Endothelial cell of umbilical vein (primary cell): Measurements from ENCODE around the gene DIO1. TPM values are rescaled to one million over a fixed set of nuclear protein-coding genes. Genes with fewer than 3 reads are reported as not detected.
A peak's percentile ranks its signal among the peaks of the same experiment; 100 is the strongest.

Source experiments
- BruUV-seq: library from RNA; stranded (reverse); fragments of 400-500 nt; replicated peaks from 2 replicates; lab custom pipeline; 2021; lab: Mats Ljungman, UMichigan
- CTCF ChIA-PET: fragments of 300-600, 350-600 bp; sonication (Branson Sonifier 250); formaldehyde crosslinking; loops from one replicate; lab custom pipeline; 2021; ENCODE audit warnings: antibody characterized with exemption, inconsistent platforms; lab: Charles Lee
- POLR2A ChIA-PET: fragments of 300-600, 350-600 bp; sonication (Branson Sonifier 250); formaldehyde crosslinking; loops from one replicate; lab custom pipeline; 2021; ENCODE audit warnings: antibody characterized with exemption, inconsistent platforms; lab: Charles Lee
- DNase-seq: peaks from one replicate; pipeline ENCODE4 v3.0.0-alpha.2; 2011; ENCODE audit warnings: low read depth, low spot score
- FAIRE-seq: peaks from 2 replicates; lab custom pipeline; 2011; peaks lifted over from hg19 to GRCh38; lab: Jason Lieb, UNC
- H2AFZ ChIP-seq: 2 replicates; pipeline ENCODE4 v1.6.0; 2012; ENCODE audit warnings: low read depth, low read length, control low read depth, inconsistent platforms
- H3K27ac ChIP-seq: 2 replicates; pipeline ENCODE4 v1.5.1; 2011; ENCODE audit warnings: low read depth, mild to moderate bottlenecking, control low read depth, low read length, moderate library complexity; ENCODE audit not compliant: insufficient read depth
- H3K27me3 ChIP-seq, 2 experiments: 2 replicates each; pipeline versions ENCODE4 v1.6.0 to v1.6.1; 2011; ENCODE audit warnings: low read length in 2 of 2, mixed read lengths in 1 of 2; ENCODE audit not compliant: control insufficient read depth in 2 of 2, insufficient read depth in 2 of 2
- H3K36me3 ChIP-seq, 2 experiments: 2 replicates in 1 of 2; 3 replicates in 1 of 2; pipeline ENCODE4 v1.5.1; 2011; ENCODE audit warnings: low read length in 2 of 2, mild to moderate bottlenecking in 1 of 2, moderate library complexity in 1 of 2; ENCODE audit not compliant: control insufficient read depth in 2 of 2, insufficient read depth in 2 of 2; ENCODE audit errors: extremely low read depth in 1 of 2
- H3K4me1 ChIP-seq: 3 replicates; pipeline ENCODE4 v1.5.1; 2011; ENCODE audit warnings: mild to moderate bottlenecking, low read length; ENCODE audit not compliant: control insufficient read depth, insufficient read depth; ENCODE audit errors: extremely low read depth
- H3K4me2 ChIP-seq: 2 replicates; pipeline ENCODE4 v1.6.1; 2011; ENCODE audit warnings: low read length, control low read depth, mixed read lengths; ENCODE audit not compliant: insufficient read depth
- H3K4me3 ChIP-seq, 3 experiments: fragments of 200-600 bp in 1 of 3; sonication (generic), shearing (Covaris generic) in 1 of 3; replicated peaks in 1 of 3; 2 replicates each; pipeline ENCODE4 v1.5.1; 2011 to 2016; ENCODE audit warnings: control low read depth in 3 of 3, low read length in 3 of 3, mild to moderate bottlenecking in 2 of 3, inconsistent platforms in 1 of 3, low read depth in 1 of 3, moderate library complexity in 1 of 3; ENCODE audit not compliant: insufficient read depth in 1 of 3
- H3K79me2 ChIP-seq: 2 replicates; pipeline ENCODE4 v1.6.0; 2012; ENCODE audit warnings: low read length, inconsistent platforms; ENCODE audit not compliant: control insufficient read depth, insufficient read depth
- H3K9ac ChIP-seq: replicated peaks from 2 replicates; pipeline ENCODE3; 2011; ENCODE audit warnings: low read length, control low read depth; ENCODE audit not compliant: insufficient read depth; ENCODE audit errors: extremely low read depth
- H3K9me1 ChIP-seq: replicated peaks from 3 replicates; pipeline ENCODE4 v1.6.0; 2011; ENCODE audit warnings: mild to moderate bottlenecking, low read length; ENCODE audit not compliant: control insufficient read depth, insufficient read depth; ENCODE audit errors: extremely low read depth
- H3K9me3 ChIP-seq: replicated peaks from 2 replicates; pipeline ENCODE4 v1.5.1; 2012; ENCODE audit warnings: low read length, inconsistent platforms; ENCODE audit not compliant: control insufficient read depth, insufficient read depth
- H4K20me1 ChIP-seq: replicated peaks from 2 replicates; pipeline ENCODE3; 2011; ENCODE audit warnings: mild to moderate bottlenecking, low read length; ENCODE audit not compliant: control insufficient read depth, insufficient read depth; ENCODE audit errors: extremely low read depth
- EZH2 ChIP-seq: IDR thresholded peaks from 2 replicates; pipeline ENCODE4 v1.6.1; 2012; ENCODE audit warnings: borderline replicate concordance, low read depth, mild to moderate bottlenecking, moderate library complexity, low read length, inconsistent platforms; ENCODE audit not compliant: severe bottlenecking
- FOS ChIP-seq: IDR thresholded peaks from 2 replicates; pipeline ENCODE4 v1.6.1; 2011; ENCODE audit warnings: mild to moderate bottlenecking, low read length, moderate library complexity, borderline replicate concordance; ENCODE audit not compliant: insufficient read depth
- GATA2 ChIP-seq: IDR thresholded peaks from 2 replicates; pipeline ENCODE4 v1.7.0; 2011; ENCODE audit warnings: low read depth, mild to moderate bottlenecking, moderate library complexity, mixed read lengths, low read length; ENCODE audit not compliant: insufficient read length, insufficient read depth
- JUN ChIP-seq: IDR thresholded peaks from 2 replicates; pipeline ENCODE4 v1.6.1; 2011; ENCODE audit warnings: borderline replicate concordance, low read depth; ENCODE audit not compliant: insufficient read length, insufficient read depth
- MYC ChIP-seq: IDR thresholded peaks from one replicate; pipeline ENCODE4 v1.6.1; 2011; ENCODE audit warnings: mild to moderate bottlenecking, low read depth, low read length
- POLR2A ChIP-seq: IDR thresholded peaks from 2 replicates; pipeline ENCODE4 v1.6.1; 2012; ENCODE audit warnings: low read depth, mild to moderate bottlenecking, control low read depth, low read length
- POLR2AphosphoS5 ChIP-seq: IDR thresholded peaks from 2 replicates; pipeline ENCODE4 v1.6.1; 2012; ENCODE audit warnings: low read depth, mild to moderate bottlenecking, control low read depth, low read length, moderate library complexity; ENCODE audit not compliant: insufficient read depth
- dilution Hi-C: fragments of 300-500 bp; cut with MboI; formaldehyde crosslinking; loops from one replicate; pipeline ENCODE4 v1.15.0; 2019; ENCODE audit warnings: low sequenced_read_pairs; ENCODE audit not compliant: extremely low pct_ligation_motif_present
- intact Hi-C: fragments of 100-400 bp; cut with micrococcal nuclease; formaldehyde crosslinking; loops from one replicate; pipeline ENCODE4 v1.10.0; 2022
- polyA plus RNA-seq, 4 experiments: library from polyadenylated mRNA; depleted of rRNA in 3 of 4; stranded (reverse) in 3 of 4; unstranded in 1 of 4; fragments of >200 nt; gene quantifications; 2 replicates each; pipeline versions ENCODE4 v1.2.1 to v1.2.3, GENCODE V29; 2011 to 2012; ENCODE audit warnings: missing spikeins in 1 of 4
- total RNA-seq: library from RNA; stranded (reverse); gene quantifications from 2 replicates; pipeline ENCODE4 v1.2.3, GENCODE V29; 2021
- TF ChIP-seq, protein P1 (sequence below), 2 donors: IDR thresholded peaks; 1 replicate in 1 of 2; 2 replicates in 1 of 2; pipeline ENCODE4 v1.5.1; 2011; ENCODE audit warnings: low read length in 2 of 2, mild to moderate bottlenecking in 2 of 2, moderate library complexity in 2 of 2, control low read depth in 1 of 2, inconsistent platforms in 1 of 2, low read depth in 1 of 2; ENCODE audit not compliant: insufficient read depth in 1 of 2; ENCODE audit errors: extremely low read depth in 1 of 2
- TF ChIP-seq, protein P2 (sequence below): IDR thresholded peaks from 2 replicates; pipeline ENCODE4 v1.6.1; 2011; ENCODE audit not compliant: insufficient read depth, insufficient read length

The DIO1 gene
- total and polyA plus RNA-seq, 2 donors (not counting 3 experiments of a cell fraction or from before 2014, with no cell fraction given), result not detected

DNA sequence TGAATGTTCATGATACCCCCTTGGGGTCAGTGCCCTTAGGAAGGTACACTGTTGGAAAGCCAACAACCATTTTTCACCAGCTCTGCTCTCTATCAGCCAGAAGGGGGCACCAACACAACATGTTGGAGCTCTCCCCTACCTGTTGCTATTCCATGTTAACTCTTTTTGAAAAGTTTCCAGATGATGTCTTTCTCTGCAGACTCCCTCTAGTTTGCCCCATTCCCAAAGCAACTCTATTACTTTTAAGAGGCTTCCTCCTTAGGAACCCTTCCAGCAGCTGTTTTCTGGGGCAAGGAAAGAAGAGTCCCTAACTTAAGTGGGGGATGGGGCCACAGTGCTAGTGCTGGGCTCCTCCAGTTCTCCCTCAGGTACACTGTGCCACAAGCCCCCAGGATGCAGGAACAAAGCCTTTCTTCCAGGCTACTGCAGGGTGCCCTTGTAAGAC lies 33.0 kb upstream of the DIO1 start:
- Histone ChIP-seq H3K36me3 (peaks cover 0 to 4% of the 10 kb centered on the region in 2 experiments), H3K4me3 (no peak overlapping the region), H3K79me2 (no peaks in the 10 kb centered on the region), H3K27ac (no peak overlapping the region), H4K20me1 (no peaks in the 10 kb centered on the region), H3K9me3 (no peaks in the 10 kb centered on the region), H3K9ac (no peak overlapping the region), H3K27me3 (no peaks in the 10 kb centered on the region), H2AFZ (no peak overlapping the region), H3K9me1 (no peaks in the 10 kb centered on the region), H3K4me2 (no peak overlapping the region), H3K4me1 (no peaks in the 10 kb centered on the region)
- ChIA-PET CTCF (interaction anchor here (0.6 to 5.7 kb wide), 44 partner anchors 10 to 953 kb away, joined by 3 to 81 read pairs (median 4); partner anchors contain the start of genes IFT25, LRRC42, NDC1 and TCEANC2), POLR2A (no interaction called here)
- dilution Hi-C loops (no loop called here), intact Hi-C loops (loop anchor here (1.0 to 5.0 kb wide), 5 partner anchors 88 to 951 kb away; no protein-coding TSS in a partner anchor)
- FAIRE-seq (no peak), DNase-seq (peak; percentile 51)
- BruUV-seq, result no TSS peak
- TF ChIP-seq EZH2 (no peak), FOS (no peak)
- TF ChIP-seq, protein P1, sequence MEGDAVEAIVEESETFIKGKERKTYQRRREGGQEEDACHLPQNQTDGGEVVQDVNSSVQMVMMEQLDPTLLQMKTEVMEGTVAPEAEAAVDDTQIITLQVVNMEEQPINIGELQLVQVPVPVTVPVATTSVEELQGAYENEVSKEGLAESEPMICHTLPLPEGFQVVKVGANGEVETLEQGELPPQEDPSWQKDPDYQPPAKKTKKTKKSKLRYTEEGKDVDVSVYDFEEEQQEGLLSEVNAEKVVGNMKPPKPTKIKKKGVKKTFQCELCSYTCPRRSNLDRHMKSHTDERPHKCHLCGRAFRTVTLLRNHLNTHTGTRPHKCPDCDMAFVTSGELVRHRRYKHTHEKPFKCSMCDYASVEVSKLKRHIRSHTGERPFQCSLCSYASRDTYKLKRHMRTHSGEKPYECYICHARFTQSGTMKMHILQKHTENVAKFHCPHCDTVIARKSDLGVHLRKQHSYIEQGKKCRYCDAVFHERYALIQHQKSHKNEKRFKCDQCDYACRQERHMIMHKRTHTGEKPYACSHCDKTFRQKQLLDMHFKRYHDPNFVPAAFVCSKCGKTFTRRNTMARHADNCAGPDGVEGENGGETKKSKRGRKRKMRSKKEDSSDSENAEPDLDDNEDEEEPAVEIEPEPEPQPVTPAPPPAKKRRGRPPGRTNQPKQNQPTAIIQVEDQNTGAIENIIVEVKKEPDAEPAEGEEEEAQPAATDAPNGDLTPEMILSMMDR (IDR thresholded peaks at IDR 0.05; ENCODE audit: extremely low read depth in 1 of 2, insufficient read depth in 1 of 2, low read depth in 1 of 2, low read length in 2 of 2), result peak; percentile 79 to 85

DNA sequence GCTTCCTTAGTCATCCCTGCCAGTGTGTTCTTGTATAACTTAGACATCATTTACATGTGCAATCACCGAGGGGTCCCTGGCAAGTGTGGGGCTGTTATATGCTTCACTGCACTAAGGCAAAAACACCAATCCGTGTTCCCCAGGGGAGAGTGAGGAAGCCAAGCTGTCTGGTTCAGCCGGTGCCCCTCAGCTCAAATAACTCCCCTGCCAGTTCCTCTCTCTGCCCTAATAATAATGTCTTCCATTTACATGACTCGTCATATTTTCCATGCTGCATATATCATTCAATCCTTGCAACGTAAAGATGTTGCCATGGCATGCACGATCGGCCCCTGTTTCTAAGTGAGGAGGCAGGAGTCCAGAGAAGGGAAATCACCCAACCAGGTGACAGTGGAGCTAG lies 31.5 kb upstream of the DIO1 start:
- no peak overlapping the region for H3K4me2 ChIP-seq
- no peak overlapping the region for H3K27ac ChIP-seq
- BruUV-seq, result no TSS peak
- H2AFZ ChIP-seq, result no peak overlapping the region
- TF ChIP-seq GATA2 (no peak), POLR2AphosphoS5 (no peak), MYC (no peak), EZH2 (no peak), FOS (no peak), JUN (no peak), POLR2A (no peak)
- TF ChIP-seq, protein P2, sequence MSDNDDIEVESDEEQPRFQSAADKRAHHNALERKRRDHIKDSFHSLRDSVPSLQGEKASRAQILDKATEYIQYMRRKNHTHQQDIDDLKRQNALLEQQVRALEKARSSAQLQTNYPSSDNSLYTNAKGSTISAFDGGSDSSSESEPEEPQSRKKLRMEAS, result no peak
- TF ChIP-seq, protein P1 (IDR thresholded peaks at IDR 0.05; ENCODE audit: extremely low read depth in 1 of 2, insufficient read depth in 1 of 2, low read depth in 1 of 2, low read length in 2 of 2), result no peak
- no peaks in the 10 kb centered on the region for H3K4me1 ChIP-seq
- no peak overlapping the region for H3K9ac ChIP-seq
- no peaks in the 10 kb centered on the region for H3K79me2 ChIP-seq
- intact Hi-C loops, result loop anchor here (5.0 kb wide), 1 partner anchor 950 kb away; no protein-coding TSS in a partner anchor
- ChIA-PET CTCF (interaction anchor here (1.0 to 5.7 kb wide), 6 partner anchors 9 to 97 kb away, joined by 3 to 81 read pairs (median 10); no protein-coding TSS in a partner anchor), POLR2A (no interaction called here)
- H3K27me3 ChIP-seq, result no peaks in the 10 kb centered on the region
- H4K20me1 ChIP-seq, result no peaks in the 10 kb centered on the region
- FAIRE-seq (no peak), DNase-seq (no peak)
- no peaks in the 10 kb centered on the region for H3K9me3 ChIP-seq
- dilution Hi-C loops, result no loop called here
- H3K9me1 ChIP-seq, result no peaks in the 10 kb centered on the region
- no peak overlapping the region for H3K4me3 ChIP-seq
- peaks cover 0 to 5% of the 10 kb centered on the region in 2 experiments for H3K36me3 ChIP-seq
